Breast epithelium (tissue), 4 donors: Measurements from ENCODE around the gene SPPL3. TPM values are rescaled to one million over a fixed set of nuclear protein-coding genes. Genes with fewer than 3 reads are reported as not detected.

ENCODE experiments used
- DNase-seq, 2 donors: peaks; one replicate each; pipeline ENCODE4 v3.0.0-alpha.2; 2019; ENCODE audit warnings: low spot score in 2 of 2
- H3K27ac ChIP-seq, 2 donors: fragments of 200-600 bp; sonication (generic) in 1 of 2; one replicate each; pipeline ENCODE4 v1.5.1; 2016 to 2019; ENCODE audit warnings: mild to moderate bottlenecking in 1 of 2
- H3K27me3 ChIP-seq, 2 donors: fragments of 200-600 bp; sonication (generic) in 1 of 2; one replicate each; pipeline versions ENCODE4 v1.5.1 to v1.6.0; 2017 to 2019; ENCODE audit warnings: control low read depth in 1 of 2, mild to moderate bottlenecking in 1 of 2
- H3K36me3 ChIP-seq: fragments of 200-600 bp; one replicate; pipeline ENCODE4 v1.5.1; 2019
- H3K4me1 ChIP-seq, 2 donors: fragments of 200-600 bp; sonication (generic); one replicate each; pipeline ENCODE4 v1.5.1; 2016 to 2019; ENCODE audit warnings: control low read depth in 1 of 2
- H3K4me3 ChIP-seq, 3 donors: fragments of 200-600 bp; sonication (generic); 1 replicate in 2 of 3; 2 replicates in 1 of 3; pipeline ENCODE4 v1.5.1; 2016 to 2019; ENCODE audit warnings: mild to moderate bottlenecking in 3 of 3, moderate library complexity in 2 of 3
- H3K9me3 ChIP-seq, 2 donors: fragments of 200-600 bp; sonication (generic) in 1 of 2; one replicate each; pipeline ENCODE4 v1.5.1; 2016 to 2019; ENCODE audit warnings: control low read depth in 1 of 2
- POLR2A ChIP-seq: fragments of 450-650 bp; IDR thresholded peaks from one replicate; pipeline ENCODE4 v1.6.1; 2016; ENCODE audit warnings: antibody characterized with exemption, mild to moderate bottlenecking, moderate library complexity
- POLR2AphosphoS5 ChIP-seq, 3 donors: sonication (generic); formaldehyde crosslinking; IDR thresholded peaks; one replicate each; pipeline ENCODE4 v1.6.1; 2017; ENCODE audit warnings: antibody characterized with exemption in 3 of 3
- intact Hi-C: fragments of 100-400 bp; cut with DNase I; formaldehyde crosslinking; loops from one replicate; pipeline ENCODE4 v1.15.1; 2023; ENCODE audit warnings: low total_unique reads
- total RNA-seq, 3 donors: library from RNA; depleted of rRNA; stranded (reverse); fragments of >200 nt; gene quantifications; one replicate each; pipeline ENCODE4 v1.1.0, GENCODE V29; 2016
- TF ChIP-seq, protein P1 (sequence below), 3 donors: fragments of 450-650 bp; IDR thresholded peaks; one replicate each; pipeline ENCODE4 v1.5.1; 2016 to 2017; ENCODE audit warnings: antibody characterized with exemption in 3 of 3, mild to moderate bottlenecking in 3 of 3, moderate library complexity in 3 of 3

Gene SPPL3
- total RNA-seq, 3 donors from 2014 or later, result 19.0 to 27.1 (median 22.0) TPM

DNA sequence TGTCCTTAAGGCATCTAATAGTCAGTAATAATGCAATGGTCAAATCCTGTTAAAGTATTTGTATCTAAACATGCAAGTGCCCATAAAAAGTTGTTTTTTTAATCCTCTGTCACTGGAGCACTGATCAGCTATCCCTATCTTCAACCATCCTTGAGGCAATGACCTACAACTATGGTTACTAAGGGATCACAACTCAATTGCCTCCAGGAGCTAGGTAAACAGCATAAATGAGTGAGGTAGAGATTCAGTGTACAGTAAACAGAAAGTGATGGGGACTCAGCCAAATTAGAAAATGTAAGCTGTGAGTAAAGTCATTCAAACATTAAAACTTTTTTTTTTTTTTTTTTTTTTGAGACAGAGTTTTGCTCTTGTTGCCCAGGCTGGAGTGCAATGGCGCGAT is 18.6 kb downstream of the SPPL3 start:
- no peak overlapping the region for H3K4me3 ChIP-seq
- H3K36me3 ChIP-seq, result no peaks in the 10 kb centered on the region
- no peak for DNase-seq
- no peaks in the 10 kb centered on the region for H3K27me3 ChIP-seq
- intact Hi-C loops, result no loop called here
- TF ChIP-seq POLR2AphosphoS5 (IDR thresholded peaks at IDR 0.05) (no peak), POLR2A (no peak)
- TF ChIP-seq, protein P1, sequence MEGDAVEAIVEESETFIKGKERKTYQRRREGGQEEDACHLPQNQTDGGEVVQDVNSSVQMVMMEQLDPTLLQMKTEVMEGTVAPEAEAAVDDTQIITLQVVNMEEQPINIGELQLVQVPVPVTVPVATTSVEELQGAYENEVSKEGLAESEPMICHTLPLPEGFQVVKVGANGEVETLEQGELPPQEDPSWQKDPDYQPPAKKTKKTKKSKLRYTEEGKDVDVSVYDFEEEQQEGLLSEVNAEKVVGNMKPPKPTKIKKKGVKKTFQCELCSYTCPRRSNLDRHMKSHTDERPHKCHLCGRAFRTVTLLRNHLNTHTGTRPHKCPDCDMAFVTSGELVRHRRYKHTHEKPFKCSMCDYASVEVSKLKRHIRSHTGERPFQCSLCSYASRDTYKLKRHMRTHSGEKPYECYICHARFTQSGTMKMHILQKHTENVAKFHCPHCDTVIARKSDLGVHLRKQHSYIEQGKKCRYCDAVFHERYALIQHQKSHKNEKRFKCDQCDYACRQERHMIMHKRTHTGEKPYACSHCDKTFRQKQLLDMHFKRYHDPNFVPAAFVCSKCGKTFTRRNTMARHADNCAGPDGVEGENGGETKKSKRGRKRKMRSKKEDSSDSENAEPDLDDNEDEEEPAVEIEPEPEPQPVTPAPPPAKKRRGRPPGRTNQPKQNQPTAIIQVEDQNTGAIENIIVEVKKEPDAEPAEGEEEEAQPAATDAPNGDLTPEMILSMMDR (IDR thresholded peaks at IDR 0.05), result no peak
- no peaks in the 10 kb centered on the region for H3K9me3 ChIP-seq
- no peaks in the 10 kb centered on the region for H3K4me1 ChIP-seq
- H3K27ac ChIP-seq, result no peak overlapping the region

DNA sequence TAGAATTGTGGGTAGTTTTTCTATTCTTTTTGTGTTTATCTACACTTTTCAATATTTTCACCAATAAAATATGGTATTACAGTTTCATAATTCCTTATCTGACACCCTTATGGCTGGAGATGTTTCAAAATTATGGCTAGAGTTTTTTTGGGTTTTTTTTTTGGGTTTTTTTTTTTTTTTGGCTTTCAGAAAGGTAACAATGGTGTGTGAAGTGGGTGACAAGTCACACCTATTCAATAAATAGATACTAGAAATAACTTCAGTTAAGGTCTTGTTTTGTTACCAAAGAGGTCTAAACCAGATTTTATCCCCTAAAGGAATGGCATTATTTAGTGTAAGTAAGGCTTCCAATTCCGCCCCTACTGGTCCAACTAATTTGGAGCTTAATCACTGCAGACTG is 19.5 kb downstream of the SPPL3 start:
- H3K27me3 ChIP-seq, result no peaks in the 10 kb centered on the region
- DNase-seq, result no peak
- H3K27ac ChIP-seq, result no peak overlapping the region
- intact Hi-C loops, result no loop called here
- no peak overlapping the region for H3K4me3 ChIP-seq
- no peak for TF ChIP-seq POLR2A
- TF ChIP-seq POLR2AphosphoS5 (IDR thresholded peaks at IDR 0.05), result no peak
- TF ChIP-seq, protein P1 (IDR thresholded peaks at IDR 0.05), result no peak
- no peaks in the 10 kb centered on the region for H3K4me1 ChIP-seq
- H3K36me3 ChIP-seq, result no peaks in the 10 kb centered on the region
- H3K9me3 ChIP-seq, result no peaks in the 10 kb centered on the region

DNA sequence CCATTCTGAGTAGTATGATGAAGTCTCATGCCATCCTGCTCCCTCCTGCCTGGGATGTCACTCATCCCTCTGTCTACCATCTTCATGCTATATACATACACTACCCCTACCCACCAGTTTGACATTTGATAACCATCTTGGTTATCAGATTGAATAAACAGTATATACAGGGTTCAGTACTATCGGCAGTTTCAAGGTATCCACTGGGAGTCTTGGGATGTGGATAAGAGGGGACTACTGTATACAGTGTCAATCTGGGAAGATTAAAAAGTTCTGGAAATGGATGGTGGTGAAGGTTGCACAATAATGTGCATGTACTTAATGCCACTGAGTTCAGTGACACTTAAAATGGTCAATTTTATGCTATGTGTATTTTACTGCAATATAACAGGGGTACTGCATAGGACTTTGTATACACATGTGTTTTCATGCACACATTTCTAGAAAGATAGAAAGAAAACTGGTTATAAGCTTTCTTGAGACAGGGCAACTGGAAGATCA is 22.1 kb downstream of the SPPL3 start:
- Histone ChIP-seq H3K4me3 (no peak overlapping the region), H3K4me1 (no peaks in the 10 kb centered on the region), H3K27ac (no peak overlapping the region), H3K36me3 (no peaks in the 10 kb centered on the region), H3K9me3 (no peaks in the 10 kb centered on the region), H3K27me3 (no peaks in the 10 kb centered on the region)
- TF ChIP-seq POLR2A (no peak), POLR2AphosphoS5 (IDR thresholded peaks at IDR 0.05) (no peak)
- TF ChIP-seq, protein P1 (IDR thresholded peaks at IDR 0.05), result no peak
- DNase-seq, result no peak
- intact Hi-C loops, result no loop called here

DNA sequence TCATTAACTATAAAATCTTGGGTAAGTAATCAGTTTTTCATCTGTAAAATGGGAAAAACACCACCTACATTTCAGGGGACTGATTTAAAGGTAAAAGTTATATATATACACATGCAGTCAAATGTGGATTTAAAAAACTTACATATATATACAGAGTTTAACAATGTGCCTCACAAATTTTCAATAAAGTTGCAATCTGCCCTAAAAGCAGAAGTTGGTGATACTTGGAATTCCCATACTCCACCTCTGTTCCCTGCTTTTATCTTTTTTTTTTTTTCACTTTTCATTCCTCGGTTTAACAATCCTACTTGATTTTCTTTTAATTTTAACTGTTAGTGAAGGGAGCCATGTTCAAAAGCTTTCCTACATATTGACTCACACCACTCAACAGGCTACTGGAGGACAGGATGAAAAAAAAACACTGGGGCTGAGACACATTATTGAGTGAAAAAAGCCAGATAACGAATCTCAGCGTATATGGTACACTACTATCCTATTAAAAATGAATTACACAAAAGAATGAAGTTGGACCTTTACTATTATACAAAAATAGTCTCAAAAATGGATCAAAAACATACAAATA is 24.3 kb downstream of the SPPL3 start:
- Histone ChIP-seq H3K9me3 (no peaks in the 10 kb centered on the region), H3K27me3 (no peaks in the 10 kb centered on the region), H3K4me1 (no peaks in the 10 kb centered on the region), H3K4me3 (no peak overlapping the region), H3K27ac (no peak overlapping the region), H3K36me3 (no peaks in the 10 kb centered on the region)
- TF ChIP-seq POLR2AphosphoS5 (IDR thresholded peaks at IDR 0.05) (no peak), POLR2A (no peak)
- TF ChIP-seq, protein P1 (IDR thresholded peaks at IDR 0.05), result no peak
- no peak for DNase-seq
- intact Hi-C loops, result no loop called here

DNA sequence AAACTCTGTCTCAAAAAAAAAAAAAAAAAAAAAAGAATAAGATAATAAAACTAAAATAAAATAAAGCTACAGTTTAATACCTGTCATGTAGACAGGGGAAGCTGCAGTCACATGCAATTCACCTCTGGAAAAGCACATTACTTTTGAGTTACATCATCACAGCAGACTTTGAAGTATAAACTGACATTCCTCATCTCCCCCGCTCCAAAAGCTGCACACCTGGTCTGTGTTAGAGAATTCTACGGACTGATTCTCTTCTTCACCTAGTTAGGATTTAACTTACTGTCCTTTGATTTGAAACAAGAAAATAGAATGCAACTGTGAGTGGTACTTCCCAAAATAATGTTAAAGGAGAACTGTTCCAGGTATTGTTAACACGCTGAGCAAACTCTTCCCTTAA is 25.1 kb downstream of the SPPL3 start:
- no peaks in the 10 kb centered on the region for H3K27me3 ChIP-seq
- TF ChIP-seq, protein P1 (IDR thresholded peaks at IDR 0.05), result no peak
- TF ChIP-seq POLR2A (no peak), POLR2AphosphoS5 (IDR thresholded peaks at IDR 0.05) (no peak)
- intact Hi-C loops, result no loop called here
- no peaks in the 10 kb centered on the region for H3K36me3 ChIP-seq
- H3K27ac ChIP-seq, result no peak overlapping the region
- H3K4me1 ChIP-seq, result no peaks in the 10 kb centered on the region
- H3K4me3 ChIP-seq, result no peak overlapping the region
- no peak for DNase-seq
- H3K9me3 ChIP-seq, result no peaks in the 10 kb centered on the region
